ENCODE results near the gene VPS8.

VPS8 gene

GRCh38 chr3:185082149-185082548 lies 270.2 kb downstream of the VPS8 start:
- FAIRE-seq = no peak
- no peak for DNase-seq (ENCODE audit: insufficient read length, low spot score)

- DNase-seq (ENCODE audit: insufficient read length, low spot score) (no peak), FAIRE-seq (no peak)
These were observed 270.9 kb downstream of the VPS8 start for GRCh38 chr3:185082829-185083228.

- FAIRE-seq (no peak), DNase-seq (ENCODE audit: insufficient read length, low spot score) (no peak)
These were observed 272.4 kb downstream of the VPS8 start for GRCh38 chr3:185084402-185084801.

GRCh38 chr3:185084901-185085300 lies 272.9 kb downstream of the VPS8 start:
- FAIRE-seq (no peak), DNase-seq (ENCODE audit: insufficient read length, low spot score) (no peak)

- DNase-seq (ENCODE audit: insufficient read length, low spot score) (no peak), FAIRE-seq (no peak)
These were observed 275.5 kb downstream of the VPS8 start for GRCh38 chr3:185087419-185087818.

GRCh38 chr3:185089343-185089742 lies 277.4 kb downstream of the VPS8 start:
- DNase-seq (ENCODE audit: insufficient read length, low spot score) (no peak), FAIRE-seq (no peak)

GRCh38 chr3:185089751-185090150 lies 277.8 kb downstream of the VPS8 start:
- DNase-seq (ENCODE audit: insufficient read length, low spot score) (no peak), FAIRE-seq (no peak)

GRCh38 chr3:185090811-185091210 lies 278.8 kb downstream of the VPS8 start:
- DNase-seq (ENCODE audit: insufficient read length, low spot score) = no peak
- FAIRE-seq = no peak

- DNase-seq (ENCODE audit: insufficient read length, low spot score) (no peak), FAIRE-seq (no peak)
These were observed 281.1 kb downstream of the VPS8 start for GRCh38 chr3:185093116-185093515.

GRCh38 chr3:185094697-185095096 lies 282.7 kb downstream of the VPS8 start:
- no peak for FAIRE-seq
- DNase-seq (ENCODE audit: insufficient read length, low spot score) = no peak

Data from GM19239 (cell line).